ENCODE data around the gene FMN1. TPM values are rescaled to one million over a fixed set of nuclear protein-coding genes. Genes with fewer than 3 reads are reported as not detected.

FMN1 gene
- total RNA-seq, 6 donors from 2014 or later: 20.2 to 176 (median 53.8) TPM

GRCh38 chr15:33159726-33160453 lies 34.6 kb downstream of the FMN1 start:
- ATAC-seq (ENCODE audit: low FRiP score in 2 of 2): no peak
- no peak overlapping the region for H3K4me3 ChIP-seq
- WGBS, 2 donors: 55 to 65% methylated on average over 3 of the region's 3 CpGs
- DNase-seq: no peak
- no peaks in the 10 kb centered on the region for H3K9me3 ChIP-seq
- no peak for TF ChIP-seq POLR2A (IDR thresholded peaks at IDR 0.05)
- no peak for TF ChIP-seq CTCF (IDR thresholded peaks at IDR 0.05)
- TF ChIP-seq POLR2AphosphoS5 (IDR thresholded peaks at IDR 0.05): no peak
- TF ChIP-seq EP300 (IDR thresholded peaks at IDR 0.05): no peak
- H3K36me3 ChIP-seq: no peaks in the 10 kb centered on the region
- H3K27ac ChIP-seq: no peak overlapping the region
- peaks cover 0 to 15% (median 1%) of the 10 kb centered on the region in 4 donors for H3K4me1 ChIP-seq
- H3K27me3 ChIP-seq: no peaks in the 10 kb centered on the region

GRCh38 chr15:33158366-33158765 lies 36.1 kb downstream of the FMN1 start:
- WGBS, 2 donors: 67 to 82% methylated on average over 1 of the region's 1 CpG
- Histone ChIP-seq H3K27ac (peak overlapping the region in 1 of 4 donors; percentile 26), H3K27me3 (no peaks in the 10 kb centered on the region), H3K9me3 (no peaks in the 10 kb centered on the region), H3K4me1 (peaks cover 0 to 17% (median 5%) of the 10 kb centered on the region in 4 donors), H3K4me3 (no peak overlapping the region), H3K36me3 (no peaks in the 10 kb centered on the region)
- DNase-seq (no peak), ATAC-seq (ENCODE audit: low FRiP score in 2 of 2) (peak in 1 of 2 donors; percentile 52)
- TF ChIP-seq POLR2A (IDR thresholded peaks at IDR 0.05): no peak
- no peak for TF ChIP-seq EP300 (IDR thresholded peaks at IDR 0.05)
- TF ChIP-seq CTCF (IDR thresholded peaks at IDR 0.05): no peak
- no peak for TF ChIP-seq POLR2AphosphoS5 (IDR thresholded peaks at IDR 0.05)

- Histone ChIP-seq H3K27me3 (no peaks in the 10 kb centered on the region), H3K4me3 (no peak overlapping the region), H3K36me3 (no peaks in the 10 kb centered on the region), H3K27ac (no peak overlapping the region), H3K9me3 (no peaks in the 10 kb centered on the region), H3K4me1 (peaks cover 3 to 17% (median 9%) of the 10 kb centered on the region in 4 donors)
- TF ChIP-seq POLR2AphosphoS5 (IDR thresholded peaks at IDR 0.05): no peak
- TF ChIP-seq POLR2A (IDR thresholded peaks at IDR 0.05): no peak
- TF ChIP-seq CTCF (IDR thresholded peaks at IDR 0.05): no peak
- no peak for TF ChIP-seq EP300 (IDR thresholded peaks at IDR 0.05)
- DNase-seq (peak in 1 of 2 donors; percentile 46), ATAC-seq (ENCODE audit: low FRiP score in 2 of 2) (no peak)
- 90 to 91% methylated on average over 6 of the region's 6 CpGs for WGBS, 2 donors
Observed at GRCh38 chr15:33157371-33158037, 37.0 kb downstream of the FMN1 start.

GRCh38 chr15:33155691-33156420 lies 38.7 kb downstream of the FMN1 start:
- Histone ChIP-seq H3K4me3 (no peak overlapping the region), H3K27me3 (no peaks in the 10 kb centered on the region), H3K36me3 (no peaks in the 10 kb centered on the region), H3K4me1 (peaks cover 3 to 19% (median 9%) of the 10 kb centered on the region in 4 donors), H3K27ac (peak overlapping the region in 2 of 4 donors; percentile 53 to 73), H3K9me3 (no peaks in the 10 kb centered on the region)
- TF ChIP-seq CTCF (IDR thresholded peaks at IDR 0.05) (no peak), EP300 (IDR thresholded peaks at IDR 0.05) (no peak), POLR2A (IDR thresholded peaks at IDR 0.05) (no peak), POLR2AphosphoS5 (IDR thresholded peaks at IDR 0.05) (no peak)
- WGBS, 2 donors: 57 to 68% methylated on average over 7 of the region's 7 CpGs
- DNase-seq (no peak), ATAC-seq (ENCODE audit: low FRiP score in 2 of 2) (no peak)

Measured in upper lobe of left lung (tissue), 6 donors.